GM12801 (cell line): ENCODE data around the gene BAHCC1.

Experiments
- CTCF ChIP-seq: IDR thresholded peaks from one replicate; pipeline ENCODE4 v1.5.1; 2011; ENCODE audit warnings: control low read depth; ENCODE audit not compliant: insufficient read length; ENCODE audit errors: extremely low read depth

The BAHCC1 gene

GRCh38 chr17:81512562-81513371 is 117.5 kb downstream of the BAHCC1 start, which contains the start of gene ACTG1:
ACTG1 (minus strand) TSS chr17:81512799; CDS start chr17:81512354, 445 bp downstream.
- TF ChIP-seq CTCF: no peak

GRCh38 chr17:81513372-81513752 is 118.1 kb downstream of the BAHCC1 start:
- TF ChIP-seq CTCF: no peak

- no peak for TF ChIP-seq CTCF
Observed at GRCh38 chr17:81513753-81514488, 118.7 kb downstream of the BAHCC1 start.

- no peak for TF ChIP-seq CTCF
Observed at GRCh38 chr17:81514489-81514738, 119.2 kb downstream of the BAHCC1 start.

- no peak for TF ChIP-seq CTCF
Observed at GRCh38 chr17:81514739-81515529, 119.7 kb downstream of the BAHCC1 start.

DNA sequence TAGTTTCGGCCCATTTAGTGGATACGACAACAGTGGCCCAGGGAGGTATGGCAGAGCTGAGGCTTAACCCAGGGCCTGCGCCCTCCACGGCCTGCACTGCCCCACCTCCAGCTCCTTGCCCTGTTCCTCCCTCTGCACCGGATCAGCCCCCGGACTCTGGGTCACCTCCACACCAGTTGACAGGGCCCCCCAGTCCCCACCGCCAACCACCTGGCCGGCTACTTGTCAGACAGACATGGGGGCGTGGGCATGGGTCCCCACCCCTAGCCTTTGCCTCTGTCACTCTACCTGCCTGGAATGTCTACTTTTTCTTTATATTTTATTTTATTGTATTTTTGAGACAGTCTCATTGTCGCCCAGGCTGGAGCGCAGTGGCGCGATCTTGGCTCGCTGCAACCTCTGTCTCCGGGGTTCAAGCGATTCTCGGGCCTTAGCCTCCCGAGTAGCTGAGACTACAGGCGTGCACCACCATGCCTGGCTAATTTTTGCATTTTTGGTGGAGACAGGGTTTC is 120.3 kb downstream of the BAHCC1 start:
- no peak for TF ChIP-seq CTCF
